Measurements from ENCODE around the gene RNF224.

DNA sequence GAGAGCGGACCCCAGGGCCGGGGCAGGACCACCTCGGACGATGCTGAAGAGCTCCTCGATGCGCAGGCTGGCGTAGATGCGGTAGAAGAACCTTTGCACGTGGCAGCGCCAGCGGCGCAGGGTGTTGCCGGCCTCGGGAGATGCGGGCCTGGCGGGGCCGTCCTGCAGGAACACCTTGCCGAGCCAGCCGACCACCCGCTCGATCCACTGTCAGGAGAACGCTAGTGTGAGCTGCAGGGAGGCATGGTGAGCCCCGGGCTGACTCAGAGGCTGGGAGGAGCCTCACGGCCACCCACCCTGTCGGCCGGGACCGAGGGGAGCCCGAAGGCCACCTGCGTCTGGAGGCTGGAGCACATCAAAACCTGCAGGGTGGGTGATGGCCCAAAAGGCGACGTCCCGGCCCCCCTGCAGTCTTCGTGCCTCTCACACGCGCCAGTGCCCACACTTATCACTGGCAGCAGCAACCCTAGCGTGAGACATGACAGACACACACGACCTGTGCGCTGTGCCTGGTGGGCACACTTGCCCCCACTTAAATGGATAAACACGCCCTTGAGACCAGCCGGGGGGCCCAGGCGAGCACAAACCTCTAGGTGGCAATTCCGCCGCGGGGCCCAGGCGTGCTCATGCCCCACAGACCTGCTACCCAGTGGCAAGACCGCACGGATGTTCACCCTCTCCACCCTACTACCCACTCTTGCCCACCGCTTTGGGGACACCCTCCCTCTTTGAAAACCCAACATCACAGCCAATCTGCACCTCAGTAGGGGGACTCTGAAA, 42.2 kb upstream of the RNF224 start:
- TF ChIP-seq, protein P1, sequence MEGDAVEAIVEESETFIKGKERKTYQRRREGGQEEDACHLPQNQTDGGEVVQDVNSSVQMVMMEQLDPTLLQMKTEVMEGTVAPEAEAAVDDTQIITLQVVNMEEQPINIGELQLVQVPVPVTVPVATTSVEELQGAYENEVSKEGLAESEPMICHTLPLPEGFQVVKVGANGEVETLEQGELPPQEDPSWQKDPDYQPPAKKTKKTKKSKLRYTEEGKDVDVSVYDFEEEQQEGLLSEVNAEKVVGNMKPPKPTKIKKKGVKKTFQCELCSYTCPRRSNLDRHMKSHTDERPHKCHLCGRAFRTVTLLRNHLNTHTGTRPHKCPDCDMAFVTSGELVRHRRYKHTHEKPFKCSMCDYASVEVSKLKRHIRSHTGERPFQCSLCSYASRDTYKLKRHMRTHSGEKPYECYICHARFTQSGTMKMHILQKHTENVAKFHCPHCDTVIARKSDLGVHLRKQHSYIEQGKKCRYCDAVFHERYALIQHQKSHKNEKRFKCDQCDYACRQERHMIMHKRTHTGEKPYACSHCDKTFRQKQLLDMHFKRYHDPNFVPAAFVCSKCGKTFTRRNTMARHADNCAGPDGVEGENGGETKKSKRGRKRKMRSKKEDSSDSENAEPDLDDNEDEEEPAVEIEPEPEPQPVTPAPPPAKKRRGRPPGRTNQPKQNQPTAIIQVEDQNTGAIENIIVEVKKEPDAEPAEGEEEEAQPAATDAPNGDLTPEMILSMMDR (IDR thresholded peaks at IDR 0.05 in 2 of 3, conservative IDR thresholded peaks at IDR 0.05 in 1 of 3; ENCODE audit: borderline replicate concordance in 1 of 3, insufficient read depth in 1 of 3, low read depth in 2 of 3, low read length in 2 of 3) = no peak
- TF ChIP-seq, protein P2, sequence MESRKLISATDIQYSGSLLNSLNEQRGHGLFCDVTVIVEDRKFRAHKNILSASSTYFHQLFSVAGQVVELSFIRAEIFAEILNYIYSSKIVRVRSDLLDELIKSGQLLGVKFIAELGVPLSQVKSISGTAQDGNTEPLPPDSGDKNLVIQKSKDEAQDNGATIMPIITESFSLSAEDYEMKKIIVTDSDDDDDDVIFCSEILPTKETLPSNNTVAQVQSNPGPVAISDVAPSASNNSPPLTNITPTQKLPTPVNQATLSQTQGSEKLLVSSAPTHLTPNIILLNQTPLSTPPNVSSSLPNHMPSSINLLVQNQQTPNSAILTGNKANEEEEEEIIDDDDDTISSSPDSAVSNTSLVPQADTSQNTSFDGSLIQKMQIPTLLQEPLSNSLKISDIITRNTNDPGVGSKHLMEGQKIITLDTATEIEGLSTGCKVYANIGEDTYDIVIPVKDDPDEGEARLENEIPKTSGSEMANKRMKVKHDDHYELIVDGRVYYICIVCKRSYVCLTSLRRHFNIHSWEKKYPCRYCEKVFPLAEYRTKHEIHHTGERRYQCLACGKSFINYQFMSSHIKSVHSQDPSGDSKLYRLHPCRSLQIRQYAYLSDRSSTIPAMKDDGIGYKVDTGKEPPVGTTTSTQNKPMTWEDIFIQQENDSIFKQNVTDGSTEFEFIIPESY (IDR thresholded peaks at IDR 0.05; ENCODE audit: extremely low read depth, insufficient replicate concordance, low read length) = no peak

Data from HCT116 (cell line).